T-cell (primary cell): ENCODE data around the gene PIK3C2G. TPM values are rescaled to one million over a fixed set of nuclear protein-coding genes. Genes with fewer than 3 reads are reported as not detected.
"Not testable (repeated sequence)": the region's sequence is repeated elsewhere in the genome, so short reads cannot be mapped to it uniquely, and the experiment has no call there.

Source experiments
- ATAC-seq, 4 experiments: fragments of 200-7000 bp in 3 of 4; fragments of 150-1000 bp in 1 of 4; cut with Tn5 transposase; replicated peaks in 1 of 4; 1 replicate in 3 of 4; 2 replicates in 1 of 4; pipeline ENCODE4 v1.10.0; 2021; ENCODE audit warnings: moderate library complexity in 3 of 4, mild to moderate bottlenecking in 2 of 4, moderate number of reproducible peaks in 1 of 4
- CTCF ChIA-PET, 2 donors: fragments of 300-600 bp; sonication (Branson Sonifier 250); formaldehyde crosslinking; loops; one replicate each; lab custom pipeline; 2022; ENCODE audit warnings: antibody characterized with exemption in 2 of 2; lab: Charles Lee
- POLR2A ChIA-PET, 2 donors: fragments of 300-600 bp; sonication (Branson Sonifier 250); formaldehyde crosslinking; loops; one replicate each; lab custom pipeline; 2022; ENCODE audit warnings: antibody characterized with exemption in 2 of 2; lab: Charles Lee
- DNase-seq, 35 experiments: peaks; one replicate each; pipeline versions ENCODE4 v3.0.0 to v3.0.0-alpha.2; 2013 to 2023
- H3K27ac ChIP-seq: one replicate; pipeline ENCODE4 v1.5.1; 2013; ENCODE audit warnings: low read length
- H3K27me3 ChIP-seq, 2 experiments: replicated peaks in 1 of 2; 1 replicate in 1 of 2; 2 replicates in 1 of 2; pipeline versions ENCODE4 v1.6.1 to v1.7.0; 2013; ENCODE audit warnings: low read length in 1 of 2, mixed read lengths in 1 of 2; ENCODE audit not compliant: control insufficient read depth in 2 of 2, insufficient read depth in 2 of 2; ENCODE audit errors: extremely low read depth in 1 of 2
- H3K36me3 ChIP-seq, 2 donors: 1 replicate in 1 of 2; 2 replicates in 1 of 2; pipeline versions ENCODE4 v1.6.1 to v1.7.0; 2013; ENCODE audit warnings: low read length in 1 of 2; ENCODE audit not compliant: control insufficient read depth in 2 of 2, insufficient read depth in 1 of 2; ENCODE audit errors: extremely low read depth in 1 of 2
- H3K4me1 ChIP-seq, 2 experiments: 1 replicate in 1 of 2; 2 replicates in 1 of 2; pipeline versions ENCODE4 v1.6.1 to v1.7.0; 2013; ENCODE audit warnings: low read length in 2 of 2, mixed read lengths in 1 of 2; ENCODE audit not compliant: insufficient read depth in 2 of 2, control insufficient read depth in 1 of 2; ENCODE audit errors: extremely low read depth in 1 of 2
- H3K4me3 ChIP-seq, 2 donors: 1 replicate in 1 of 2; 2 replicates in 1 of 2; pipeline versions ENCODE4 v1.5.1 to v1.7.0; 2013; ENCODE audit warnings: mild to moderate bottlenecking in 2 of 2, low read length in 1 of 2, moderate library complexity in 1 of 2; ENCODE audit not compliant: control insufficient read depth in 1 of 2; ENCODE audit errors: extremely low read depth in 1 of 2
- H3K9me3 ChIP-seq: 2 replicates; pipeline ENCODE4 v1.7.0; 2013
- H3K27ac Mint-ChIP-seq, 2 donors: one replicate each; pipeline ENCODE4 v1.8.0; 2020 to 2021; ENCODE audit warnings: mild to moderate bottlenecking in 2 of 2, mixed read lengths in 2 of 2
- H3K27me3 Mint-ChIP-seq, 2 donors: one replicate each; pipeline ENCODE4 v1.8.0; 2021 to 2022; ENCODE audit warnings: mixed read lengths in 2 of 2
- H3K36me3 Mint-ChIP-seq: one replicate; pipeline ENCODE4 v1.8.0; 2021; ENCODE audit warnings: mixed read lengths
- H3K4me1 Mint-ChIP-seq, 3 donors: one replicate each; pipeline ENCODE4 v1.8.0; 2020 to 2022; ENCODE audit warnings: mixed read lengths in 3 of 3, mild to moderate bottlenecking in 1 of 3
- H3K4me3 Mint-ChIP-seq, 3 donors: one replicate each; pipeline ENCODE4 v1.8.0; 2020 to 2022; ENCODE audit warnings: mild to moderate bottlenecking in 3 of 3, mixed read lengths in 3 of 3, moderate library complexity in 3 of 3
- H3K9me3 Mint-ChIP-seq, 3 donors: one replicate each; pipeline ENCODE4 v1.8.0; 2020 to 2022; ENCODE audit warnings: mixed read lengths in 3 of 3
- WGBS: methylation state at CpG from one replicate; pipeline ENCODE4 v1.1.5; 2013; ENCODE audit warnings: missing lambda C conversion rate; ENCODE audit not compliant: insufficient coverage; 5-methylcytosine and 5-hydroxymethylcytosine counted together
- total RNA-seq, 35 experiments: library from RNA in 6 of 35; stranded (reverse) in 6 of 35; fragments of 120-200 nt in 1 of 35; gene quantifications; one replicate each; pipeline versions ENCODE4 v1.2.1 to v1.2.4 and lab custom pipeline; 2013 to 2026

The PIK3C2G gene
- total RNA-seq, 5 donors from 2014 or later (not counting 1 experiment from before 2014, with no cell fraction given) = not detected

GRCh38 chr12:18689771-18690170 lies 428.5 kb downstream of the PIK3C2G start:
- no peaks in the 10 kb centered on the region for H3K9me3 ChIP-seq
- DNase-seq (no peak), ATAC-seq (no peak)
- no peak overlapping the region for H3K27ac Mint-ChIP-seq
- WGBS = 0% methylated on average over 1 of the region's 3 CpGs
- no peak overlapping the region for H3K4me3 ChIP-seq
- no peak overlapping the region for H3K27ac ChIP-seq
- peaks cover 8 to 18% (median 16%) of the 10 kb centered on the region in 3 donors for H3K9me3 Mint-ChIP-seq
- H3K27me3 ChIP-seq = no peaks in the 10 kb centered on the region
- no peaks in the 10 kb centered on the region for H3K27me3 Mint-ChIP-seq
- H3K36me3 Mint-ChIP-seq = no peaks in the 10 kb centered on the region
- no peak overlapping the region for H3K4me3 Mint-ChIP-seq
- H3K4me1 Mint-ChIP-seq = no peaks in the 10 kb centered on the region
- CTCF ChIA-PET = no interaction called here
- no peaks in the 10 kb centered on the region for H3K4me1 ChIP-seq
- H3K36me3 ChIP-seq = no peaks in the 10 kb centered on the region
- POLR2A ChIA-PET = no interaction called here

- Histone ChIP-seq H3K9me3 (no peaks in the 10 kb centered on the region), H3K4me3 (no peak overlapping the region), H3K36me3 (no peaks in the 10 kb centered on the region), H3K4me1 (no peaks in the 10 kb centered on the region), H3K27ac (no peak overlapping the region), H3K27me3 (no peaks in the 10 kb centered on the region)
- no peaks in the 10 kb centered on the region for H3K4me1 Mint-ChIP-seq
- no peak overlapping the region for H3K4me3 Mint-ChIP-seq
- ATAC-seq (no peak), DNase-seq (no peak)
- 91% methylated on average over 4 of the region's 4 CpGs for WGBS
- ChIA-PET CTCF (no interaction called here), POLR2A (no interaction called here)
- peaks cover 8 to 18% (median 16%) of the 10 kb centered on the region in 3 donors for H3K9me3 Mint-ChIP-seq
- H3K27ac Mint-ChIP-seq = no peak overlapping the region
- no peaks in the 10 kb centered on the region for H3K27me3 Mint-ChIP-seq
- H3K36me3 Mint-ChIP-seq = no peaks in the 10 kb centered on the region
Measured at GRCh38 chr12:18690653-18691052, 429.3 kb downstream of the PIK3C2G start.

DNA sequence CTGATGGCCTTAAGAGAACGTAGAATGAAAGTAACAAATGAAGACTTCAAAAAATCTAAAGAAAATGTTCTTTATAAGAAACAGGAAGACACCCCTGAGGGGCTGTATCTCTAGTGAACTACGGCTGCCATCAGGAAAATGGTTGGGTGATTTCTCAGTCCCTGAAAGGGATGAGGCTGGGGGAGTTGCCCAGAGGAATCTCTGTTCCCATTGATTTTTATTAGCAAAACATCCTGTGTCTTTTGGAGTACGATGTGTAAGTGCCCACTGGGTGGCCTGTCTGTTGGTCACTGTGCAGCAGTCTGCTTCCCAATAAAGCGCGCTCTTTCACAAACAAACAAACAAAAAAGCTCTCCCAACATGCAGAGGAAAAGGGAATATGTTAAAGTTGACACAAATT lies 432.7 kb downstream of the PIK3C2G start:
- H3K36me3 Mint-ChIP-seq, CTCF ChIA-PET, H3K36me3 ChIP-seq, POLR2A ChIA-PET, H3K9me3 ChIP-seq, DNase-seq, H3K27ac ChIP-seq, H3K4me3 Mint-ChIP-seq, H3K27me3 ChIP-seq, H3K4me1 Mint-ChIP-seq, H3K27me3 Mint-ChIP-seq, H3K27ac Mint-ChIP-seq, H3K4me1 ChIP-seq, ATAC-seq, H3K4me3 ChIP-seq: not testable (repeated sequence)
- H3K9me3 Mint-ChIP-seq = peaks cover 9 to 22% (median 20%) of the 10 kb centered on the region in 3 donors
- no CpG with 5 or more reads among the region's 5 CpGs for WGBS

GRCh38 chr12:18696971-18697602 lies 435.8 kb downstream of the PIK3C2G start:
- no peaks in the 10 kb centered on the region for H3K27me3 ChIP-seq
- no peaks in the 10 kb centered on the region for H3K27me3 Mint-ChIP-seq
- no peaks in the 10 kb centered on the region for H3K36me3 ChIP-seq
- CTCF ChIA-PET = no interaction called here
- H3K4me1 Mint-ChIP-seq = no peaks in the 10 kb centered on the region
- H3K4me3 Mint-ChIP-seq = no peak overlapping the region
- H3K9me3 ChIP-seq = no peaks in the 10 kb centered on the region
- no peak for ATAC-seq
- H3K9me3 Mint-ChIP-seq = peaks cover 6 to 20% (median 12%) of the 10 kb centered on the region in 3 donors
- H3K36me3 Mint-ChIP-seq = no peaks in the 10 kb centered on the region
- H3K4me3 ChIP-seq = no peak overlapping the region
- no peak overlapping the region for H3K27ac Mint-ChIP-seq
- no peak overlapping the region for H3K27ac ChIP-seq
- no peaks in the 10 kb centered on the region for H3K4me1 ChIP-seq
- POLR2A ChIA-PET = no interaction called here
- DNase-seq = no peak

Other genes with a start within 250 kb of the PIK3C2G start
- not detected for gene RERGL, start 171.3 kb upstream of the PIK3C2G start, total RNA-seq